HPDE6-E6E7 (cell line): Measurements from ENCODE around the gene CASK.

Experiments
- DNase-seq: peaks from one replicate; pipeline ENCODE4 v3.0.0; 2011; ENCODE audit warnings: missing footprints; ENCODE audit errors: extremely low spot score

Gene CASK

GRCh38 chrX:41473936-41474725 is 449.2 kb downstream of the CASK start:
- no peak for DNase-seq

GRCh38 chrX:41472231-41472815 is 451.0 kb downstream of the CASK start:
- DNase-seq, result no peak

GRCh38 chrX:41471786-41472185 is 451.6 kb downstream of the CASK start:
- DNase-seq, result no peak

- no peak for DNase-seq
These were observed 452.6 kb downstream of the CASK start for GRCh38 chrX:41470706-41471105.

GRCh38 chrX:41468647-41469323 is 454.6 kb downstream of the CASK start:
- no peak for DNase-seq
